Measurements from ENCODE around the gene EPN2. TPM values are rescaled to one million over a fixed set of nuclear protein-coding genes. Genes with fewer than 3 reads are reported as not detected.

Gene EPN2
- total RNA-seq, 2 donors from 2014 or later, result 28.8 to 67.7 TPM

DNA sequence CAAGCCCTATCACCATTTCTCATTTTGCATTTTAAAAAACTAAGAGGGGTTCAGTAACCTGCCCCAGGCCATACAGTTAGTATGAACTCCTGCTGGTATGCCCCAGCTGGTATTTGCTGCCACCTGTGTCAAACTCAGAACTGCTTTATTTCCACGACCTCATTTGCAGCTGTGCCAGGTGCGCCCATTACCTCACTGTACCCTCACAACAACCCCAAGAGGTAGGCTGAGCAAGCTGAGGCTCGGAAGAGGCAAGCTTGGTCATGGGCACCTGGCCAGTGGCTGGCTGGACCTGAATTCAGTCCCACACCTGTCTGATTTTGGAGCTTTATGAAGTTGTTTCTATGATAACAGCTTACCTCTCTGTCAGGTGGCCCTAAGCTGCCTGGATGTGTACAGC lies 7.6 kb downstream of the EPN2 start:
- Histone ChIP-seq H3K27ac (peak overlapping the region in 1 of 2 donors; percentile 36), H3K9me3 (no peaks in the 10 kb centered on the region), H3K27me3 (replicated peaks; ENCODE audit: insufficient read depth) (no peaks in the 10 kb centered on the region), H3K4me1 (replicated peaks) (peaks cover 28% of the 10 kb centered on the region), H3K36me3 (no peaks in the 10 kb centered on the region), H3K4me3 (no peak overlapping the region)
- TF ChIP-seq, protein P1, sequence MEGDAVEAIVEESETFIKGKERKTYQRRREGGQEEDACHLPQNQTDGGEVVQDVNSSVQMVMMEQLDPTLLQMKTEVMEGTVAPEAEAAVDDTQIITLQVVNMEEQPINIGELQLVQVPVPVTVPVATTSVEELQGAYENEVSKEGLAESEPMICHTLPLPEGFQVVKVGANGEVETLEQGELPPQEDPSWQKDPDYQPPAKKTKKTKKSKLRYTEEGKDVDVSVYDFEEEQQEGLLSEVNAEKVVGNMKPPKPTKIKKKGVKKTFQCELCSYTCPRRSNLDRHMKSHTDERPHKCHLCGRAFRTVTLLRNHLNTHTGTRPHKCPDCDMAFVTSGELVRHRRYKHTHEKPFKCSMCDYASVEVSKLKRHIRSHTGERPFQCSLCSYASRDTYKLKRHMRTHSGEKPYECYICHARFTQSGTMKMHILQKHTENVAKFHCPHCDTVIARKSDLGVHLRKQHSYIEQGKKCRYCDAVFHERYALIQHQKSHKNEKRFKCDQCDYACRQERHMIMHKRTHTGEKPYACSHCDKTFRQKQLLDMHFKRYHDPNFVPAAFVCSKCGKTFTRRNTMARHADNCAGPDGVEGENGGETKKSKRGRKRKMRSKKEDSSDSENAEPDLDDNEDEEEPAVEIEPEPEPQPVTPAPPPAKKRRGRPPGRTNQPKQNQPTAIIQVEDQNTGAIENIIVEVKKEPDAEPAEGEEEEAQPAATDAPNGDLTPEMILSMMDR (IDR thresholded peaks at IDR 0.05), result no peak
- intact Hi-C loops (cut with DNase I), result no loop called here
- WGBS, result 48% methylated on average over 3 of the region's 3 CpGs
- no peak for DNase-seq (ENCODE audit: low spot score)

DNA sequence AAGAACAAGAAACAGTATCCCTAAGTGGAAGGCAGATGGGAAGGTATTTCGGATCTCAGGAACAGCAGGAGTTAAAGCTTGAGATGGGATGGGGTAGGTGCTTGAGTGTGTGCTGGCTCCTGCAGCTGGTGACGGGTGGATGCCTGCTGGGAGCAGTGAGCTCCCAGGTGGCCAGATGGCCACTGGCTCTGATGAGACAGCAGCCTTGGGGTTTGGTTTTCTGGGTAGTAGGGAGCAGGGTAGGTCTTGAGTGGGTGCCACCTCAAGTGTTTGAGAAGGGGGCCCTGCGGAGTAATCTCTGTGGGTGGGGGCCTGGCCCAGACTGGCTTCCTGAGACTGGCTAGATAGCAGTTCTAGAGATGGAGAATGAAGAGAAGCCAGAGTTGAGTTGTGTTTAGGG lies 10.3 kb downstream of the EPN2 start:
- Histone ChIP-seq H3K27me3 (replicated peaks; ENCODE audit: insufficient read depth) (no peaks in the 10 kb centered on the region), H3K36me3 (no peaks in the 10 kb centered on the region), H3K4me1 (replicated peaks) (peaks cover 41% of the 10 kb centered on the region), H3K27ac (peak overlapping the region; percentile 77 to 87), H3K4me3 (no peak overlapping the region), H3K9me3 (no peaks in the 10 kb centered on the region)
- TF ChIP-seq POLR2A (IDR thresholded peaks at IDR 0.05) (no peak), POLR2AphosphoS5 (IDR thresholded peaks at IDR 0.05) (no peak)
- TF ChIP-seq, protein P1 (IDR thresholded peaks at IDR 0.05), result no peak
- intact Hi-C loops (cut with DNase I), result no loop called here
- DNase-seq (ENCODE audit: low spot score), result no peak
- 63% methylated on average over 3 of the region's 3 CpGs for WGBS

DNA sequence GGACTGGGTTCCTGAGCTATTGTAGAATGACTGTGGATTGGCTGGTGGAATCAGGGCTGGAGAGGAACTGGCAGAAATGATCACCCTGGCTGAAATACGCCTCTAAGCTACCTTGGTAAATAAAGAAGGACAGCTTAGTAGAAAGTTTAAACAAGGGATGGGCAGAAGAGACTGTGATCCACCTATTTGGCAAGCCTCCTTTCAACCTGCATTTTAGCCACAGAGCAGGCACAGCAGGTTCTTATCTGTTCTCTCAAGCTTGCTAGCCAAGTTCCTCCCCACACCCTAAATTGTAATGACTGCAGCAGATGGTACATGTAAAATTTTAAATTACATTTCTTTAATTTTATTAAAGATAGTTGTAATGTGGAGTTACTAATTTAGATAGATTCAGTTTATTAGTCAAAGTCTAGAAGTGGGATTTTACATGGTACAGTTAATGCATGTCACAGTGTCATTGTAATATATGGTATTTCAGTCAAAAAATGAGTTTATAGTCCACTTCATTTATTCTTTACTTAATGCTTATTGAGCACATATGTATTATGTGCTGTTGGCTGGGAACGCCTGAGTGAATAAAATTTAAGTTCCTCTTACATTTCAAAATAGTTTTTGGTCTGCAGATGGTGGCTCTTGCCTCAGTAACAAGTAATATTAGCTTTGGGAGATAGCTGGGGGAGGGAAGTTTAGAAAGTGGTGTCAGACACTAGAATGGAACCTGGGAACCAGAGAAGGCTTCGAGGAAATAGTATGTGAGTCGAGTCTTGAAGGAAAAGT lies 11.2 kb downstream of the EPN2 start:
- intact Hi-C loops (cut with DNase I), result no loop called here
- H3K9me3 ChIP-seq, result no peaks in the 10 kb centered on the region
- H3K36me3 ChIP-seq, result no peaks in the 10 kb centered on the region
- no peaks in the 10 kb centered on the region for H3K27me3 ChIP-seq (replicated peaks; ENCODE audit: insufficient read depth)
- H3K4me3 ChIP-seq, result no peak overlapping the region
- WGBS, result 39% methylated on average over 4 of the region's 4 CpGs
- TF ChIP-seq, protein P1 (IDR thresholded peaks at IDR 0.05), result no peak
- TF ChIP-seq POLR2A (IDR thresholded peaks at IDR 0.05) (no peak), POLR2AphosphoS5 (IDR thresholded peaks at IDR 0.05) (peak; percentile 91)
- peak; percentile 91 for DNase-seq (ENCODE audit: low spot score)
- peak overlapping the region; percentile 77 to 87 for H3K27ac ChIP-seq
- peaks cover 41% of the 10 kb centered on the region for H3K4me1 ChIP-seq (replicated peaks)

DNA sequence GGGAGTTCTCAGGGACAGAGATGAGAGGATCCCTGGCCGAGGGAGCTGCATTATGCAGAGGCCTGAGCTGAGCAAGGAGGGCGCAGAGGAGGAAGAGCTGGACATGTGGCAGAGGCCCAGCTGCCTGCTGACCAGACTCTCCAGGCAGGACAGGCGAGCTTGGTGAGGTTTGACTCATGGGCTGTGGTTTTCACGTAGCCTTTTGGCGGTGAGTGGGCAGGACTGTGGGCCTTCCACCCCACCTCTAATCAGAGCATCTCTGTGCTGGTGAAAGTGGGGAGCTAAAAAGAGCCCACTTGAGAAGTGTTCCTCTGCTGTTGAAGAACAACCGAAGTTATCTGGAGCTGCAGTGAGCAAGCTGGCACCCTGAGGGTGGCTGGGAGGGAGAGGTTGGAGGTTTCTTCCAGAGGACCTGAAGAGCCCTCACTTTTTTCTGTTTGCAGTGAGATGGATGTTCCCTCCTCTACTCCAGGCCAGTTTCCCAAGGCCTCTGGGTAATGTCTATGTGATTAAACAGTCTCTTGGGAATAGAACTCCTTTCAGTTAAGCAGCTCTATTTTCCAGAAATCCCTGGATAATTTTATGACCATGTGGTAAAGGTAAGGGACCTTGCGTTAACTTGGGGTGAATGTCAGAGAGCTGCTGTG lies 11.9 kb downstream of the EPN2 start:
- no peaks in the 10 kb centered on the region for H3K27me3 ChIP-seq (replicated peaks; ENCODE audit: insufficient read depth)
- peak overlapping the region; percentile 77 to 87 for H3K27ac ChIP-seq
- TF ChIP-seq POLR2AphosphoS5 (IDR thresholded peaks at IDR 0.05) (peak; percentile 55), POLR2A (IDR thresholded peaks at IDR 0.05) (no peak)
- TF ChIP-seq, protein P1 (IDR thresholded peaks at IDR 0.05), result no peak
- DNase-seq (ENCODE audit: low spot score), result peak; percentile 74
- intact Hi-C loops (cut with DNase I), result no loop called here
- H3K36me3 ChIP-seq, result no peaks in the 10 kb centered on the region
- WGBS, result 36% methylated on average over 7 of the region's 7 CpGs
- H3K9me3 ChIP-seq, result no peaks in the 10 kb centered on the region
- H3K4me1 ChIP-seq (replicated peaks), result peaks cover 41% of the 10 kb centered on the region
- no peak overlapping the region for H3K4me3 ChIP-seq

DNA sequence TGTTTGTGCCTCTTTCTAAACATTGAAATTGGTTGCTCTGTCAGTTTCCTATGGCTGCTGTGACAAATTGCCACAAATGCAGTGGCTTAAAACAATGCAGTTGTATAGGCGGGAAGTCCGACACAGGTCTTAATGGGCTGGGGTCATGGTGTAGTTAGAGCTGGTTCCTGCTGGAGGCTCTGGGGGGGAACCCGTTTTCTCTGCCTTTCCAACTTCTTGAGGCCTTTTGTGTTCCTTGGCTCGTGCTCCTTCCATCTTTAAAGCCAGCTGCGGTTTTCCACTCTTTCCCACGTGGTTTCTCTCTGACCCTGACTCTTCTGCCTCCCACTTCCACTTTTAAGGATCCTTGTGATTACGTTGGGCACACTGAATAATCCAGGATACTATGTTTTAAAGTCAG lies 12.5 kb downstream of the EPN2 start:
- Histone ChIP-seq H3K4me1 (replicated peaks) (peaks cover 41% of the 10 kb centered on the region), H3K27me3 (replicated peaks; ENCODE audit: insufficient read depth) (no peaks in the 10 kb centered on the region), H3K36me3 (no peaks in the 10 kb centered on the region), H3K9me3 (no peaks in the 10 kb centered on the region), H3K4me3 (no peak overlapping the region), H3K27ac (peak overlapping the region; percentile 77 to 87)
- no peak for DNase-seq (ENCODE audit: low spot score)
- TF ChIP-seq POLR2A (IDR thresholded peaks at IDR 0.05) (no peak), POLR2AphosphoS5 (IDR thresholded peaks at IDR 0.05) (no peak)
- TF ChIP-seq, protein P1 (IDR thresholded peaks at IDR 0.05), result no peak
- intact Hi-C loops (cut with DNase I), result no loop called here
- 35% methylated on average over 7 of the region's 7 CpGs for WGBS
